SH-SY5Y (cell line): Measurements from ENCODE around the gene CBY3.

Source experiments
- GATA2 ChIP-seq: IDR thresholded peaks from 2 replicates; pipeline ENCODE4 v1.6.1; 2011; ENCODE audit warnings: mild to moderate bottlenecking, low read depth, low read length
- GATA3 ChIP-seq: IDR thresholded peaks from 2 replicates; pipeline ENCODE4 v1.6.1; 2011; ENCODE audit warnings: low read depth, mild to moderate bottlenecking, low read length, moderate library complexity

CBY3 gene

GRCh38 chr5:179680780-179681401, at the start of gene CBY3:
TSS of gene CBY3 (minus strand) at chr5:179681034. CDS start at chr5:179680918, 116 bp downstream.
- no peak for TF ChIP-seq GATA3
- no peak for TF ChIP-seq GATA2

- no peak for TF ChIP-seq GATA3
- TF ChIP-seq GATA2 = no peak
Observed at GRCh38 chr5:179730356-179730755, 49.5 kb upstream of the CBY3 start.

GRCh38 chr5:179729727-179730126, 48.9 kb upstream of the CBY3 start:
- TF ChIP-seq GATA2 (no peak), GATA3 (no peak)

- TF ChIP-seq GATA2 (no peak), GATA3 (no peak)
Observed at GRCh38 chr5:179729303-179729702, 48.5 kb upstream of the CBY3 start.

- TF ChIP-seq GATA3 = no peak
- no peak for TF ChIP-seq GATA2
Observed at GRCh38 chr5:179727106-179727505, 46.3 kb upstream of the CBY3 start.

GRCh38 chr5:179724163-179724562, 43.3 kb upstream of the CBY3 start:
- TF ChIP-seq GATA3 (no peak), GATA2 (no peak)

- TF ChIP-seq GATA2 = no peak
- no peak for TF ChIP-seq GATA3
Observed at GRCh38 chr5:179720222-179720621, 39.4 kb upstream of the CBY3 start.

- TF ChIP-seq GATA3 (no peak), GATA2 (no peak)
Observed at GRCh38 chr5:179716286-179716685, 35.5 kb upstream of the CBY3 start.

GRCh38 chr5:179700401-179700918, 19.6 kb upstream of the CBY3 start:
- no peak for TF ChIP-seq GATA3
- TF ChIP-seq GATA2 = no peak

- TF ChIP-seq GATA2 (no peak), GATA3 (no peak)
Observed at GRCh38 chr5:179699616-179700237, 18.9 kb upstream of the CBY3 start.

- no peak for TF ChIP-seq GATA3
- TF ChIP-seq GATA2 = no peak
Observed at GRCh38 chr5:179698935-179699615, 18.2 kb upstream of the CBY3 start, which contains the start of gene CANX. TSS of gene CANX (plus strand) at chr5:179698967. CDS start at chr5:179705682, 6,715 bp downstream.

GRCh38 chr5:179697993-179698934, 17.4 kb upstream of the CBY3 start:
- TF ChIP-seq GATA2 = no peak; the same call in 1 of the 2 replicates
- no peak for TF ChIP-seq GATA3

- TF ChIP-seq GATA2 (no peak), GATA3 (no peak)
Observed at GRCh38 chr5:179697108-179697507, 16.3 kb upstream of the CBY3 start.
